HG02938 (cell line): ENCODE results near the gene CLIP1.
"Not testable (repeated sequence)": the region's sequence is repeated elsewhere in the genome, so short reads cannot be mapped to it uniquely, and the experiment has no call there.

Experiments used
- ATAC-seq: cut with Tn5 transposase; IDR thresholded peaks from one replicate; pipeline ENCODE4 v1.9.1; 2021; ENCODE audit warnings: mild to moderate bottlenecking, moderate library complexity; ENCODE audit not compliant: unreplicated experiment

CLIP1 gene

DNA sequence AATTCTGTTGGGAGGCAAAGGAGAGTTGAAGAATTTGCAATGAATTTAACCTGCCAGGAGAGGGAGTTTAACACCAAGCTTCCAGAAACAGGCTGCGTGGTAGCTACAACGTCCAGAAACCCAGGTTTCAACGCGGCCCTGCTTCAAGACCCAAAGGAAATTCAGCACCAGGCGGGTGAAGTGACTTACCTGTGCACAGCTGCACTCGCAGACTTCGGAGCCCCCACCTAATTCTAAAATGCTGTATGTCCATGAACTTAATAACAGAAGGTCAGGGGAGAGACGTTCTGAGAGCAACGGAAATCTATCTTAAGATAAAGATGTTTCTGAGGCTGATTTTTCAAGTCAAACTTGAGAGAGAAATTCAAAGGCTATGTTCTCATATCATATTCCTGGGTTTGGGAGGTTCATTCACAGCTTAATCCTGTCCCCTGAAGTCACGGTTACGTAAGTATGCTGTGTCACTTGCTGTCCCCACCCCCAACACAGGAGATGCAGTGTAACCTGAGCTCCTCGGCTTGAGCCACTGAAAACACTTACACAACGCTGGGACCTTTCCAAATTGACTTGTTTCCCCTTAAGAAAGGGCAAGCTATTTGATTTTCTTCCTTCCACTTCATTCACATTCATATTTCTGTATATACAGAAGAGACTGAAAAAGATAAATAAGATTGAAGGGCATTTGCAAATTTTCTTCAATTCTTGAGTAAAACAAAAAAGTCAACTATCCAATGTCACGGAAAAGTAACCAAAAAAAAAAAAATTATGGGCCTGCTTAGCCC, 22.7 kb downstream of the CLIP1 start:
- ATAC-seq = no peak

DNA sequence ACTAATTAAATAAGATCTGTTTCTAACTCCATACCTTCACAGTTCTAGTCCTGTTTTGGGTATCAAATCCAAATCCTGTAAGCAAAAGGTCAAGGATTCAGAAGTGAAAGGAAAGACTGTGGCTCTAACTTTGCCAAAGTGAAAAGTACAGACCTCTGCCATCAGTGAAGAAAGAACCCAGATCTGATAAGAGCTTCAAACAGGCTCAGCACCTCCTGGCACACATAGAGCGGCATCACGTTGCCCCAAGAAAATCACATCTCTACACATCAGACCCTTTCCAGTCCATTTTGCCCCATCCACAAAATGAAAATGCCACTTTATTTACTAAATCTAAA, 23.2 kb downstream of the CLIP1 start:
- ATAC-seq = no peak

DNA sequence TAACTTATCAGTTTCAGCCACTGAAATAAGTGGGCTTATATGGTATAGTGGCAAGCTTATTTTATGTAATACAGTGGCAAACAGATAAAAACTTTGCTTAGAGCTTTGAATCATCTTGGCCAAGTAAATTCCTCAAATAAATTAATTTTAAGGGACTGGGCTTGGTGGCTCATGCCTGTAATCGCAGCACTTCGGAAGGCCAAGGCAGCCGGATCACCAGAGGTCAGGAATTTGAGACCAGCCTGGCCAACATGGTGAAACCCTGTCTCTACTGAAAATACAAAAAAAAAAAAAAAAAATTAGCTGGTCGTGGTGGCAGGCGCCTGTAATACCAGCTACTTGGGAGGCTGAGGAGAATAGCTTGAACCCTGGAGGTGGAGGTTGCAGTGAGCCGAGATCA, 24.5 kb downstream of the CLIP1 start:
- ATAC-seq = not testable (repeated sequence)

DNA sequence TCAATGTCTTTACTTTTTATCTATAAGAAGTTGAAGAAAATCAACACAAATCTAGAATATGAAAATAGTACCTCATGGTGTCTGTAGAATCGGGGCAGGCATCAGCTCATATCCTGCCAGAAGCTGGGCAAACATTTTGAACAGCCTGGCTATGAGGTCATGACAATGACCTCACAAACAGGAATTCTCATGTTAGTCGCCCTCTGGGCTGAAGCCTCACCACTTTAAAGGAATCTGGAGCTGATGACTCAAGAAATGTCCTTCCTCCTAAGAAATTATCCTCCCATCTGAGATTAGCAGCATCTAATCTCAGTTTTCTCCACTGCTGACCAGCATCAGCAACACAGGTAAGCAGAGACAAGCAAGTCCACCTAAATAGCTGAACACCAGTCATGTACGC, 27.1 kb downstream of the CLIP1 start:
- no peak for ATAC-seq

DNA sequence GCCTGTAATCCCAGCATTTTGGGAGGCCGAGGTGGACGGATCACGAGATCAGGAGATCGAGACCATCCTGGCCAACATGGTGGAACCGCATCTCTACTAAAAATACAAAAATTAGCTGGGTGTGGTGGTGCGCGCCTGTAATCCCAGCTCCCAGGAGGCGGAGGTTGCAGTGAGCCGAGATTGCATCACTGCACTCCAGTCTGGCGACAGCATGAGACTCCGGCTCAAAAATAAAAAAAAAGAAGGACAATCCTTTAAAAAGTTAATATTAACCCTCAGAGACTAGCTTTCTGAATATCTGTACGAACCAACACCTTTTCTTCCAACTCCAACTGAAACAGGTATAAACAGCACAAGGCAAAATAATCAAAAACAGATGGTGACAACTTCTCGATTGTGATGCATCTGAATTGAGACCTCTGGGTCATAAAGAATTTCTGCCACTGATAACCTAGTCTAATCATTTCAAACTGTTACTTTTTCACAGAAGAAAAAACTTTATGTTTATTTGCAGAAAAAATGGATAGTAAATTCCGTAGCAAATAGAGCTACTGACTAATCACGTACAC, 27.8 kb downstream of the CLIP1 start:
- ATAC-seq = no peak

DNA sequence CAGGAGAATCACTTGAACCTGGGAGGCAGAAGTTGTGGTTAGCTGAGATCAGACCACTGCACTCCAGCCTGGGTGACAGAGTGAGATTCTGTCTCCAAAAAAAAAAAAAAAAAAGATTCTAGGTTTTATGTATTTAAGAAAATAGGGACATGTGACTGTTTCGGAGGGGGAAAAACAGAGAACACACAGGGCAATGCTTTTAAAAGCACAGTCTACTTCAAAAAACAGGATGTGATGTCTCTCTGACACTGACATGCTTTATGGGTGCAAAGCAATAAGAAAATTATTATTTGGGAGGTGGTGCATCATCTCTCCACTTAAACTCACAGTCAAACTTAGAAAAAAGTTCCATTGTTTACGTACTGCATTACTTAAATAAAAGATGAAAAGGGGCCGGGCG, 28.7 kb downstream of the CLIP1 start:
- no peak for ATAC-seq

DNA sequence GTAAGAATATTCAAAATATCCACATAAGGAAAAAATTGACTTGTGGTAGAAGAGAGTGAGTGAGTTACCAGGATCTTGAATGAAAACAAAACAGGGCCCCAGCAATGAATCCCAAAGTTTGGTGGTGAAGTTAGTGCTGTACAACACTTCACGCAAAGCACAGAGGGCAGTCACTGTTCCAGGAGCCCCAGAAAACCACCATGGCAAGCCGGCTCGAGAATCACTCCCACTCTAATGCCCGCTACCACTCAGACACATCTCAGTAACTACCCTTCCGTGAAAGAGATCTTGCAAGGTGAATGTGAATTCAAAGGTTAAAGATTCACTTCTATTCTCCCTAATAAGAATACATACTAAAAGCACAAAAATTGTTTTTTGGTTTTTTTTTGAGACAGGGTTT, 30.1 kb downstream of the CLIP1 start:
- no peak for ATAC-seq

DNA sequence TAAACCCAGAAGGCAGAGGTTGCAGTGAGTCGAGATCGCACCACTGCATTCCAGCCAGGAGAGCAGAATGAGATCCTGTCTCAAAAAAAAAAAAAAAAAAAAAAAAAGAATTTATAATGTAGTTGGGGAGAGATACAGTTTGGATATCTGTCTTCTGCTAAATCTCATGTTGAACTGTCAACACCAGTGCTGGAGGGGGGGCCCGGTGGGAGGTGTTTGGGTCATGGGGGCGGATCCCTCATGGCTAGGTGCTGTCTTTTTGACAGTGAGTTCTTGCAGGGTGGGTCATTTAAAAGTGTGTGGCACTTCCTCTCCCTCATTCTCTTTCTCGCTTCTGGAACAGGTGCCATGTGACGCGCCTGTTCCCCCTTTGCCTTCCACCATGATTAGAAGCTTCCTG, 32.8 kb downstream of the CLIP1 start:
- ATAC-seq = no peak

DNA sequence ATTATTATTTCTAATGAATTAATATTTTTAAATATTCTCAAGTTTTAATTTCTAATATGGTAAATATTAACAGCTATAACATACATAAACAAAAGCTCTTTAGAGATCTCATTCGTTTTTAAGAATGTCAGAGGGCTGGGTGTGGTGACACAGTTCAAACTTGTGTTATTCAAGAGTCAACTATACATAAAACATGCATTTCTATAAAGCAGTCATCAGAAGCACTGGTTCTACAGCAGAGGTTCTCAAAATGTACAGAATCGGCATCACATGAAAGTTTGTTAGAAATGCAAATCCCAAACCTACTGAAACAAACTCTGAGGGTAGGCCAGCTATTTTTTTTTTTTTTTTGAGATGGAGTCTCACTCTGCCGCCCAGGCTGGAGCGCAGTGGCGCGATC, 34.6 kb downstream of the CLIP1 start:
- ATAC-seq = no peak

DNA sequence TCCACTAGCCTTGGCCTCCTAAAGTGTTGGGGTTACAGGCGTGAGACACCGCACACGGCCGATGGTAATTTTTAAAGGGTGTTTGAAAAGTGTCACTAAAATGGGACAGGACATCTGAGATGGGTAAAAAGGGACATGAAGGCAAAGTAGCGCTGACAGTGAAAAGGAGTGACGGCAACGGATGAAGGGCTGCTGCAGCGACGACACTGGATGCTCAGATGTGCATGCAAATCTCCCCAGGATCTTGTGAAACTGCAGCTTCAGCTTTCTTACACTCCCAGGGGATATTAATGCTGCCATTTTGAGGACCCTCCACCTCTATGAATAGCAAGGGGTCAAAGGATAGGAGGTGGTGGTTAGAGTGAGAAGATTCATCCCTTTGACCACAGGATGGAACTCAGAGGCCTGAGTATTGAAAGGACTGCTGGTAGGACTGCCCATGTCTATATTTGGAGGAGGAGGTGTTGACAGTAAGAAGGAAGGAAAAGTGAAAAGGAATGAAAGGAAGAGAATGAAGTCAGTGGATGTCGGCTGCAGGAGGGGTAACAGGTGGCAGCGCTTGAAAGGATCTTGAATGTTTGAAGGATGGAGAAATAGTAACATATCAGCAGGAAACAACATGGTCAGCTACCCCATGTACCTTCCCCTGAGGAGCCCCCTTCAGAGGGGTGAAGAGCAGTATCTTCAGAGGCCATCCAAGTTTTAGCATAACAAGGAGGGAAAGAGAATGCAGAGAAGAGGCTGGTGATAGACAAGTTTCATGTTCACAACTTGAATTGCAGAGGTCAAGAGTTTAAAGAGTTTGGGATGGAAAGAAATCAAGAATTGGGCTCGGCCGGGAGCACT, 37.1 kb downstream of the CLIP1 start:
- ATAC-seq = no peak

DNA sequence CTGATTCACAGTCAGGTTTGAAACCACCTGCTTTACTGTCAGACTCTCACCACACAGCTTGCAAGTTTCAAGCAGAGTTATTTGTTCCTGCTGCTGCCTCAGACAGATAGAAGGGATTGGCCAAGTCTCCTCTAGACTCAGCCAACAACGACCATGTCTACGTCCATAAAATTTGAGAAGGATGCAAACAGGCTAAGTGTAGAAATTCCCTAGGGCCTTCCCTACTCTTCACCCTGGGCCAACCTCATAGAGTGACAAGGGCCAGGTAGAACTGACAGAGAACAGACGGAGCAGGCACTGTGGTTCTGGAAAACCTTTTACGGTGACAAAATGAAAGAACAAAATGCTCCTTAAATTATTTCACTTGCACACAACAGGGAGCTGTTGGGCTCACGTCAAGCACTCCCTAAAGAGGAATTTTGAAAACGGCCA, 39.5 kb downstream of the CLIP1 start:
- no peak for ATAC-seq

DNA sequence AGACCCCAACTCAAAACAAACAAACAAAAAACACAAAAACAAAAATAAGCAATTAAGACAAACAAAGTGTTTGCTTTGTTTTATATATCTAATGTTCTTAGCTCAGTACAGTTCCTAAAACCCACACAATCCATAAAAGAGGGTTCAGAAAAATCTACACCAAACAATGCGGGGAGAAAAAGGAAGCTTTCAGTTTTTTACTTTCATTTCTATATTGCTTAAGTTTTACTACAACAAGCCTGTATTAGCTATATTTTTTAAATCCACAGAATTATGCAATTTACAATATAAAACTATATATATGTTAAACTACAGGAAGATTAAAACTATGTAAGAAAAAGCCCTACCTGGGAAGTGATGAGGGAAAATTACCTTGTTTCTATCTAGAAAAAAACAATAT, 41.4 kb downstream of the CLIP1 start:
- no peak for ATAC-seq

DNA sequence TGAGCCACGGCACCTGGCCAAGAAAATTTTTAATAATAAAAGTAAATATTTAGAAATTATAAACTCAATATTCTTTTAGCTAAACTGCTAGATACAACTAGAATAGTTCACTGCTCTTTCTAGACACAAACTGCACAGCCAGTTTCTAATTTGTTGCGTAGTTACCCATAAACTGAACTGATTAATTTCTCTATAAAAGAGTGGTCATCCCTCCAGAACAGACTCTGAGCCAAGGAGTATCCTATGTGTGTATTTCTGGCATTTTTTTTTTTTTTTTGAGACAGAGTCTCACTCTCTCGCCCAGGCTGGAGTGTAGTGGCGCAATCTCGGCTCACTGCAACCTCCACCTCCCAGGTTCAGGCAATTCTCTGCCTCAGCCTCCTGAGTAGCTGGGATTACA, 45.7 kb downstream of the CLIP1 start:
- not testable (repeated sequence) for ATAC-seq

DNA sequence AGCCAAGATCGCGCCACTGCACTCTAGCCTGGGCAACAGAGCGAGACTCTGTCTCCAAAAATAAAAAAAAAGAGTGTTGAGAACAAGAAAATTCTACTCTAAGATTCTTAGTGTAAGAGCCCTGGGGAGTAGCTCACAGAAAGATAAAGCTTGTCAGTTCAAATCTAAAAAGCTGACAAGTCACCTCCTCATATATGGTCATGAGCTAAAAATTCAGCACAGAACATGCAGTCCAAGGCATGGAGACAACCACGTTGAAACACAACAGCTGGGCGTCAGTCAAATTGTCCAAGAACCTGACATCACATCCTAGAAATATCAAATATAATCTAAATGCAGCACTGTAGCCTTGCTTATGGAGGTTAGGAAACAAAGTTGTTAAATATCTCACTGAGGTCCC, 47.8 kb downstream of the CLIP1 start:
- ATAC-seq = no peak

DNA sequence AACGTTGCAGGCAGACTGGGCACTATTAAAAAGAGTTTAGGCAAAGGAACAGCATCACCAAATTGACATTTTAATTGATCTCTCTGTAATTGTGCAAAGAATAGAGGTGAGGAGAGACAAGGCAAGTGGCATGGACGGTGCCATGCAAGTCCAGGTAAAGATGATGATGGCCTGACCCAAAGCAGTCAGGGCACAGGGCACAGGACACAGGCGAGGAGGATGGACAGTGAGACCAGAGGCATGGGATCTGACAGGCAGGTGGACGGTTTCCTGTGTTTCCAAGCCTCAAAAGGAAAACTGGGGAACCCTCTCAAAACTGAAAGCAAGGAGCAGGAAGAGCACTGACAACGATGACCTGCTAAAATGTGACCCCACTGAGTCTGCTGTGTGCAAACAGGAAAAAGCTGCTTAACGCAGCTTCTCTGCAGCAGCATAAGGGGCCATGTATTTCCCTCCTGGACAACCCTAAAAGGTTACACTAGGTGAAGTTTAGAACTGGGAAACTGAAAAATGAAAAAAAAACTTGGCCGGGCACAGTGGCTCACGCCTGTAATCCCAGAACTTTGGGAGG, 50.9 kb downstream of the CLIP1 start:
- ATAC-seq = no peak

DNA sequence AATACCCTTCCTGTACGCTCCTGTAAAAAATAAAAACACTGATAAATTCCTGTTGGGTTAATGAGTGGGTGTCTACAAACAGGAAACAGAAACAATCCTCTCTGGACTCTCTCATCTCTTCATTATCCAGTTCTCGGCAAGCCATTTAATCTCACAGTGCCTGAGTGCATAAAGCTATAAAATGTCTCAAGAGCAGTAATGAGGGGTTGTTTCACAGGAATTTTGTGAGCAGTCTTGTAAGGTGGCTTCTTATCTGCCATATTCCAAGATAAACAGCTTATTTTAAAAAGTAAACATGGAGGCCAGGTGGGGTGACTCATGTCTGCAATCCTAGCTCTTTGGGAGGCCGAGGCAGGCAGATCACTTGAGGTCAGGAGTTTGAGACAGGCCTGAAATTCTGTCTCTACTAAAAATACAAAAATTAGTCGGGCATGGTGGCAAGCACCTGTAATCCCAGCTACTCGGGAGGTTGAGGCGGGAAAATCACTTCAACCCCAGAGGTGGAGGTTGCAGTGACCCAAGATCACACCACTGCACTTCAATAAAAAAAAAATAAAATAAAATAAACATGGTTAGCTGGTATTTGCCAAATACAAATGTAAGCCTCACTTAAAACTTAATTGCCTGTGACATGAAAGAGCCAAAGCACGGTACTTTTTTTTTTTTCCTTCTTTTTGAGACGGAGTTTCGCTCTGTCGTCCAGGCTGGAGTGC, 54.0 kb downstream of the CLIP1 start:
- ATAC-seq = no peak

DNA sequence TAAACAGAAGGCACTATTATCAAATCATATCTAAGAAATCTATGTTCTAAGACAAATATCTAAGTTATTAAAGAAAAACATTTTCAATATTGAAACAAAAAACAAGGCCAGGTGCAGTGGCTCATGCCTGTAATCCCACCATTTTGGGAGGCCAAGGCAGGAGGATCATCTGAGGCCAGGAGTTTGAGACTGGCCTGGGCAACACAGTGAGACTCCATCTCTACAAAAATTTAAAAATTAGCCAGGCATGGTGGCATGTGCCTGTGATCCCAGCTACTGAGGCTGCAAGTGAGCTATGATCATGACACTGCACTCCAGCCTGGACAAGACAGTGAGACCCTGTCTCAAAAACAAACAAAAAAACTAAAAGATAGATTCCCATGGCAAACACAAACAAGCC, 54.8 kb downstream of the CLIP1 start:
- not testable (repeated sequence) for ATAC-seq

DNA sequence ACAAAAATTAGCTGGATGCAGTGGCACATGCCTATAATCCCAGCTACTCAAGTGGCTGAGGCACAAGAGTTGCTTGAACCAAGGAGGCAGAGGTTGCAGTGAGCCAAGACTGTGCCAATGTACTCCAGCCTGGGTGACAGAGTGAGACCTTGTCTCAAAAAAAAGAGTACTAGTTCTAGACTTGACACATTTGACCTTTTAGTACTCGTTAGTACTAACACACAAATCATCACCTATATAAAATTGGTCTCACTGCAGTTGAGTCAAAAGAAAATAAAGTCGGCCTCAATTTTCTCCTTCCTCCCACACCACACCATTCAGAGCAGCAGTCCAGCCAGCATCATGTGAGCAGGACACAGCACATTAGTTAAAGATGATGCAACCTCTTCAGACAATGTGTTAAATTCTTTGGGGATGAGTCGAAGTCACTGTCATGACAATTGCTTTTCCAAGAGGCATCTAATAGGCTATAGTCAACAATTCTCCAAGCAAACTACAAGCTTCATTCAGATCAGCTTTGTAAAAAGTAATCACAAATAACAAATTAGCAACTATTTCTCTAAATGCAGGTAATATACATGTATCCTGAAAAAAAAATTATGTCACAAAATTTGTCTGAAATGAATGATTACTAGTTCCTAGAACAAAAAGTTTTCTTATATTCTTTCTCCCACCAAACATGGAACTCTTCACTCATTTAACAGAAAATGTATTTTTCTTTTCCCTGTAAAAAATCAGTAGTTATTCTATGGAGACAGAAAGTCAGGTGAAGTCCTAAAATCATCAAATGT, 55.6 kb downstream of the CLIP1 start:
- ATAC-seq = no peak

DNA sequence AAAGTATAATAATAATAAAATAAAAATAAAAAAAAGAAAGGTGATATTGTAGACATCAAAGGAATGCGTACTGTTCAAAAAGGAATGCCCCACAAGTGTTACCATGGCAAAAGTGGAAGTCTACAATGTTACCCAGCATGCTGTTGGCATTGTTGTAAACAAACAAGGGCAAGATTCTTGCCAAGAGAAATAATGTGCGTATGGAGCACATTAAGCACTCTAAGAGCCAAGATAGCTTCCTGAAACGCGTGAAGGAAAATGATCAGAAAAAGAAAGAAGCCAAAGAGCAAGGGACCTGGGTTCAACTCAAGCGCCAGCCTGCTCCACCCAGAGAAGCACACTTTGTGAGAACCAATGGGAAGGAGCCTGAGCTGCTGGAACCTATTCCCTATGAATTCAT, 57.2 kb downstream of the CLIP1 start:
- not testable (repeated sequence) for ATAC-seq

DNA sequence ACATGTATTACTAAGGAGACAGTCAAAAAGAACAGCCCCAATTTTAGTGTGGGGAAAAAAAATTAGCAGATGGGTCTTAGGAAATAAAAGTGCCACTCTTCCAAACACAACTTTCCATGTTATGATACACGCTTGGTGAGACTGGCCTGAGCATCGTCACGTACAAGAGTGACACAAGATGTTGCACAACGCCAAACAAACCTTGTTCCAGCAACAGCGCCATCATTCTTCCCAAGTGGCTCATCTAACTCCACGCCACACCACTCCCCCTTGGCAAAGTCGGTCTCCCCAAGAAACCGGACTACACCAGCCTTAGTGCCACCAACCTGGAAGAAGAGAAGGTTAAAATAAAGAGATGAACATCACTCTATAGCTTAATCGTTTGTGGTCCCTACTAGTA, 58.7 kb downstream of the CLIP1 start:
- ATAC-seq = no peak
